NCI-H345 treated with DMSO at 0.1 percent for 48 hours (cell line): Measurements from ENCODE around the gene CARM1.
"Not testable (repeated sequence)": the region's sequence is repeated elsewhere in the genome, so short reads cannot be mapped to it uniquely, and the experiment has no call there.

Experiments used
- DNase-seq: peaks from one replicate; lab custom pipeline; 2025; ENCODE audit not compliant: unreplicated experiment; lab: John Stamatoyannopoulos, UW

The CARM1 gene

DNA sequence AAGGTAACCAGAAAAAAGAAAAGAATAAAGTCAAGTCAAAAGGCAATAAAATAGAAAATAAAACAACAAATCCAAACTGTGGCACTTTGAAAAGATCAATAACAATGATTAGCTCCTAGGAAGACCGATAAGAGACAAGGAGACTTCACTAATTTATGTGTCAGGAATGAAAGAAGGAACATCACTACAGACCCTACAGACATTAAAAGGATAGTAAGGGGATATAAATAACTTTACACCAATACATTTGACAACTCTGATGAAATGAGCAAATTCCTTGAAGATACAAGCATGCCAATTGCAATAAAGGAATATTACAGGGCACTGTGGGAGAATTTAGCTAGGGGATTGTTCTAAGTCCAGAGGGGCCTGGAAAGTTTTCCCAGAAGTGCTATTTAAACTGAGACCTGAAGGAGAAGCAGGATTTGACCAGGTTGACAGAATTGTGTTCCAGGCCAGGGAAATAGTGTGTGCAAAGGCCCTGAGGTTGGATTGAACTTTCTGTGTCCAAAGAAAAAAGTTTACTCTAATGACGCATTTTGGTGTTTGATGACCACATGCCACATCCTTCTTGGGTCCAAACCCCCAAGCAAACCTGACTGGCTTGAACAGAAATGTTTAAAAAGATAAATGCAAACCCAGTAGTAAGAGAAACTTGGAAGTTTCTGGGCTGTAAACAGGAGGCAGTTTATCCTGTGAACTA lies 24.7 kb upstream of the CARM1 start:
- no peak for DNase-seq

DNA sequence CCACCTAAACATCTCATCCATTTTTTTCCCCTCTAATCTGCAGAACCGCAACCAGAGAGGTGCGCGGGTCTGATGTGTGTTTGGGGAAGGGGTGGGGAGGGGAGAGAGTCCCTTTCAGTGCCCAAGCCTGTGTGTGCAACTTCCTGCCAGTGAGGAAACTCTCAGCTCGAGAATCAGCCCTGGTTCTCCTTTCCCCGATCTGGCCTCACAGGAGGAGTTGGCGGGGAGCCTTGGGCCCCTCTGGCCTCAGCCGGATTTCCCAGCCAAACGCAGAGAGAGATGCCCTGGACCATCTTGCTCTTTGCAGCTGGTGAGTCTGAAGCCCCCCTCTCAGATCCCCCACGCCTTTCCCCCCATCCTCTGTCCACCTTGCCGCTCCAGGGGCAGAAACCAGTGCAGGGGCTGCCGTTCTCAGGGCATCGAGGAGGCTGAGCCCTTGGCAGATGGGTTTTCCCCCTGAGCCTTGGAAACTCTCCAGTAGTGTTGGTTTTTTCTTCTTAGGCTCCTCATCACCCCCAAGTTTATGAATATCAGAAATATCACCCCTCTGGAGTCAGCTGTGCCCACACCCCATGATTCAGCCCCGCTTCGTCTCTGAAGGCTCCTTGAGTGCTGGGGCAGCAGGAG lies 23.0 kb upstream of the CARM1 start, which contains the start of gene C19orf38:
TSS of gene C19orf38 (plus strand) at position 186 of the 627 bp plus-strand sequence. CDS start at position 280, 94 bp downstream.
- no peak for DNase-seq

DNA sequence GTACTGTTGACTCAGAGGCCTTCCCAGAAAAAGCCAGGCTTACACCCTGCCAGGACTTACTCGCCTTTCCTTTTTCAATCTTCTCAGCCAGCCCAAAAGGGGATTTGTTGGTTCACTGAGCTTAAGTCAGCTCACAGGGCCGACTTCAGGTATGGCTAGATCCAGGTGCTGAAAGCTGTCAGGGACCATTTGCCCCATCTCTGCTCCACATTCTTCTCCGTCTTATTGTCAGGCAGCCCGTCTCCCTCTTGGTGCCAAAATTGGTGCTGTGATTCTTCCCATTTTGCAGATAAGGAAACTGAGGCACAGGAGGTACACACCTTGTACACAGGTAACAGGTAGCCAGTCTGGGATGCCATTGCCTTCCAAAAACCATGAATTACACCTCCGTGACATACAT lies 20.7 kb upstream of the CARM1 start:
- DNase-seq: no peak

DNA sequence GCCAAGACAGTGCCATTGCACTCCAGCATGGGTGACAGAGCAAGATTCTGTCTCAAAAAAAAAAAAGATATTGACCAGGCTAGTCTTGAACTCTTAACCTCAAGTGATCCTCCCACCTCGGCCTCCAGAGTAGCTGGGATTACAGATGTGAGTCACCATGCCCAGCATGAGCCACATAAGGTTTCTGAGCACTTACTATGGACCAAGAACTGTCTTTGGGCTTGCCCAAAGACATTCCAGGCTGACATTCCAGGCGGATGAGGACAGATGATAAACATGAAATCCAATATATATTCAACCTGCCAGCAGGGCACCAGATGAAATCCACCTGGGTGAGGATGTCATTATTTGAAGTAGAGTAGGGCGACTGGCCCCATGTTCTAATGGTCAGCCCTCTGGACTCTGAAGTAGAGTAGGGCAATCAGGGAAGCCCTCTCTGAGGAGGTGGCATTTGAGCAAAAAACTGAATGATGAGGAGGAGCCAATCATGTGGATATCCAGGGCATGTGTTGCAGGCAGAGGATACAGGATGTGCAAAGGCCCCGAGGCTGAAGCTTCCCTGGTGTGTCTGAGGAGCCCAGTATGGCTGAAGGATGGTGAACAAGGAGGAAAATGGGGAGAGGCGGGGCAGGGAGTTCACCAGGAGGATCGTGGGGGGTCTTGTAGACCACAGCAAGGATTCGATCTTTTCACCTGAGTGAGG lies 19.1 kb upstream of the CARM1 start:
- no peak for DNase-seq

DNA sequence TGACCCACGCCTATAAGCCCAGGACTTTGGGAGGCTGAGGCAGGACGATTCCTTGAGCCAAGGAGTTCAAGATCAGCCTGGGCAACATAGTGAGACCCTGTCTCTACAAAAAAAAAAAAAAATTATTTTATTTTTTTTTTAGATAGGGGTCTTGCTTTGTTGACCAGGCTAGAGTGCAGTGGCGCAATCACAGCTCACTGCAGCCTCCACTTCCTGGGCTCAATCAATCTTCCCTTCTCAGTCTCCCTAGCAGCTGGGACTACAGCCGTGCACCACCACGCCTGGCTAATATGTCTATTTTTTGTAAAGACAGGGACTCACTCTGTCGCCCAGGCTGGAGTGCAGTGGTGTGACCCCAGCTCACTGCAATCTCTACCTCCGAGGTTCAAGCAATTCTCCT lies 18.4 kb upstream of the CARM1 start:
- no peak for DNase-seq

DNA sequence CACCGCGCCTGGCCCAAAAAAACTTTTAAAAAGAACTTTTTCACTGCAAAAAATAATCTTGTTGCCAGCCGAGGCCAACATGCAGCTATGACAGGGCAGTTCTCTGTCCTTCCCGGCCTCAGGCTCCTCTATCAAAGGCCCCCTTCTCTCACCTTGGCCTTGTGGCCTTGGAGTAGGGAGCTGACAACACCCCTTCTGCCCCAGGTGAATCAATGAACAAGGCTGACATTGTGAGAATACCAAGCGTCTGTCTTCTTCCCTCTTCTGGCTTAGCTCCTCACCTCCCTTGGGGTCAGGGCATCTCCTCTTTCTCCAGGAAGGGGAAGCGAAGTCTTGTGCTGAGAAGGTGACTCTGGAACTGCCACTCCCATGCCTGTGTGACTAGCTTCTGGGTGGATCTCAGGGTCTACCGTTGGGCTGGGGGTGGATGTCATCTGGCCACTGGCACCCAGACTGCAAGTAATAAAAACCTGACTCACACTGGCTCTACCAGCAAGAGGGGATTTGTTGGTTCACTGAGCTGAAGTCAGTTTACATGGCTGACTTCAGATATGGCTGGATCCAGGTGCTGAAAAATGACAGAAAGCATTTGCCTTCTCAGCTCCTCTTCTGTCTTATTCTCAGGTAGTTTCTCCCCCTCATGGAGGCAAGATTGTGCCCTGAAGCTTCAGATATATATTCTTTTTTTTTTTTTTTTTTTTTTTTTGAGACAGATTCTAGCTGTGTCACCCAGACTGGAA lies 16.8 kb upstream of the CARM1 start:
- no peak for DNase-seq

DNA sequence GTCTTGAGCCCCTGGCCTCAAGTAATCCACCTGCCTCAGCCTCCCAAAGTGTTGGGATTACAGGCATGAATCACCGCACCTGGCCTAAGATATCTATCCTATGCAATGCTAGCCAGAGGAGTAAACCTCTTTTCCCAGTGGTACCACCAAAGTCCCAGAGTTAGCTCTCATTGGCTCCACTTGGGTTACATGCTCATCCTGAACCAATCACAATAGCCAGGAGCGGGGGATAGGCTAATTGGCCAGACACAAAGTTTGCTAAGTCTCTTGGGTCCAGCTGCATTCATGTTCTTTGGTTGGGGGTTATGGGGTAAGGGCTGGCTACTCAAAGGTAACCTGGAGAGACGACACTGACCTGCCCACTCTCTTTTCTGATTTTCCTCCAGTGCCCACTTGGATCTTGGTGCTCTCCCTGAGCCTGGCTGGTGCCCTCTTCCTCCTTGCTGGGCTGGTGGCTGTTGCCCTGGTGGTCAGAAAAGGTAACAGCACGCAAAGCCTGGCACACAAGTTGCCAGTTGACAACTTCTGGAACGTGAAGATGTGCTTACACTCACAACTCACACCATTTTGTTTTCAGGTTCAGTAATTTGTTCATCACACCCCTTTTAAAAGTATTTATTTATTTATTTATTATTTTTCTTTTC lies 15.4 kb upstream of the CARM1 start:
- DNase-seq: no peak

DNA sequence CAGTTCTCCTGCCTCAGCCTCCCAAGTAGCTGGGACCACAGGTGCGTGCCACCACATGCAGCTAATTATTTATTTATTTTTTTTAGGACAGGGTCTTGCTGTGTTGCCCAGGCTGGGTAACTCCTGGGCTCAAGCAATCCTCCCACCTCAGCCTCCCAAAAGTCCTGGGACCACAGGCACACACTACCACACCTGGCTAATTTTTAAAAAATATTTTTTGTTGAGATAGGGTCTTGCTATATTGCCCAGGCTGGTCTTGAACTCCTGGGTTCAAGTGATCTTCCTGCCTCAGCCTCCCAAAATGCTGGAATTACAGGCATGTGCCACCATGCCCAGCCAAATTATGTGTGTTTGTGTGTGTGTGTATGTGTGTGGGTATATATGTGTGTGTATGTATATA lies 14.5 kb upstream of the CARM1 start:
- not testable (repeated sequence) for DNase-seq

DNA sequence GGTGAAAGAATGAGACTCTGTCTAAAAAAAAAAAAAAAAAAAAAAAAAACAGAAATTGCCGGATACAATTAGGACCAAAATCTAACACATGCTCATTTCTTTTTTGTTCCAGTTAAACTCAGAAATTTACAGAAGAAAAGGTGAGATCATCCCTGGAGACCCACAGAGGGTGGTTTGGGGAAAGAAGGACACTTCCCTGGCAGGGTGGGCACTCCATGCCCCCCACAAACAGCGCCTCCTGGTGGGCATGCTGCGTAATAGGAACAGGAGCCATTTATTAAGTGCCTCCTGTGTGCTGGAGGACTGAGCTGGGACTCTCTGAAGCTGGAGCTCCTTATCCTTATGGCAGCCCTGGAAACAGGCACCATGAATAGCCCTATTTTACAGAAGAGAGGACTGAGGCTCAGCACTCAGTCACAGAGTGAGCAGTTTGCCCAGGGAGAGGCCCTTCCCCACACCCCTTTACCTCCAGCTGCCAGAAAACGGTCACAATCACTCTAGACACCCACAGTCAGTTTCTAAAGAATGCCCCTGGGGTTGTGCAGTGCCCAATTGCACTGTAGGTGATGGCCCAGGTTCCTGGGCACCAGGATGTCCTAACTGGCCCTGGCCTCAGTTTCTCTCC lies 13.0 kb upstream of the CARM1 start:
- DNase-seq: no peak

DNA sequence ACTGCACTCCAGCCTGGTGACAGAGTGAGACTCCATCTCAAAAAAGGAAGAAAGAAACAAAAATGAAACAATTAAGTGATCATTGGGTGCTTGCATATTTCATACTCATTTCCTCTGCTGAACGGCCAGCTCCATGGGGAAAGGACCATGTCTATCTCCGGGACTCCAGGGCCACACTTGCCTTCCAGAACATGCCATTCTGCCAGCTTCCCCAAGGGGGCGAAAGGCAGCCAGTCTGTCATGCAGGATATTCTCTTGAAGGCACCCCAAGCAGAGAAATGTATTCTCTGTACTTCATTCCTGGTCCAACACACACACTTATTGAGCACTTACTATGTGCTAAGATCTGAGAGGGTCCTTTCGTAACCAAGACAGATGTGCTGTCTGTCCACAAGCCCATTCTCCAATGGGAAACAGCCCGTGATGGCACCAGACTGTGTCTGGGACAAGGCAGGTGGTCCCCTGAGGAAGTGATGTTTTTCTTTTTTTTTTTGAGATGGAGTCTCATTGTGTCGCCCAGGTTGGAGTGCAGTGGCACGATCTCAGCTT lies 10.2 kb upstream of the CARM1 start:
- DNase-seq: no peak

DNA sequence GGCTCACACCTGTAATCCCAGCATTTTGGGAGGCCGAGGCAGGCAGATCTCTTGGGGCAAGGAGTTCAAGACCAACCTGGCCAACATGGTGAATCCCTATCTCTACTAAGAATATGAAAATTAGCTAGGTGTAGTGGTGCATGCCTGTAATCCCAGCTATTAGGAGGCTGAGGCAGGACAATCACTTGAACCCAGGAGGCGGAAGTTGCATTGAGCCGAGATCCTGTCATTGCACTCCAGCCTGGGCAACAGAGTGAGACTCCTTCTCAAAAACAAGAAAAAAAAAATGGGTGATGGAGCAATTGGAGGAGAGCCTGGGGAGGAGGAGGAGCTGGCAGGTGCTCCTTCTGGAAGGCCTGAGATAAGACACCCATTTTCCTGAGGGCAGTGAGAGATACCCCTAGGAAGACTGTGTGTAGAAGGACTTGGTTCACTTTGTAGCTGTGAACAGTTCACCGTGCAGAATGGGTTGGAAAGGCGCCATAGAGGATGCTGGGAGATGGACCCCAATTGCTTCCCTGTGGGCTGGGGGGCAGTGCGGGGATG lies 8.7 kb upstream of the CARM1 start:
- no peak for DNase-seq

DNA sequence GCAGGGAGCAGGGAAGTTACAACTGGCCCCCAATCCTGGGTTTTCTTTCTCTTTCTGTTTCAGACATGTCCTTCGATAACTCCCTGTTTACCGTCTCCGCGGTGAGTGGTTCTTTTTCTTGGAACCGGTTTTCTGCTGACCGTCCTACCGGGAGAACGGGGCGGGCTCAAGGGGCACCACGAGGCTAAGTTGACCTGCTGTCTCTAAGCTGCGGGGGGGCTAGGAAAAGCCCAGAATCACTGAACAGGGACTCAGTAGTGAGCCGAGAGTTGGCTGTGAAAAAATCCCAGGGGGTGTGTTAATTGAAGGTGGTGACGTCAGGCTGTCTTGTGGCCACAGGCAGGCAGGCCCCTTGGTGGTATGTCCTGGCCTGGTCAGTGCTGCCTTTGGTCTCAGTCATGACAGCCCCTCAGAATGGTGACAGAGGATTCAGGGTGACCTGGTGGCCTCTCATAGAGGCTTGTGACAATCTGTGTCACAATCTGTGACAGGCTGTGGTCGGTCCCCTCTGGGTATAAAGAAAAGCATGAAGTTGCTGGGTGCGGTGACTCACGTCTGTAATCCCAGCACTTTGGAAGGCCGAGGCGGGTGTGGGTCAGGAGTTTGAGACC lies 8.1 kb upstream of the CARM1 start:
- DNase-seq: no peak

DNA sequence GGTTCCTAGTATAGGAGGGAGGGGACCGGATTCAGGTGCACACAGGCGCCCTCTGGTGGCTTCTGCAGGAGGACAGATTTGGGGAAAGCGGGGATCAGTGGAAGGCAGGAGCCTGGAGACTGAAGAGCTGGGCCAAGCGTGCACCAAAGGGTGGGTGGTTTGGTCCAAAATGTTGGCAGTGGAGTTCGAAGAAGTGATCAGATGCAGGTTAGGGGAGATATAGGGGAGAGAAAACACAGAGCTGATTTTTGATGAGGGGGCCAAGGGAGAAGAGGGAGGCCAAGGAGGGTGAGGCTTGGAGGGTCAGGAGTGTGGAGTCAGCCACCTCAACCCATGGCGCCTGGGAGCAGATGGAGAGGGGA lies 6.8 kb upstream of the CARM1 start:
- DNase-seq: peak; percentile 68

DNA sequence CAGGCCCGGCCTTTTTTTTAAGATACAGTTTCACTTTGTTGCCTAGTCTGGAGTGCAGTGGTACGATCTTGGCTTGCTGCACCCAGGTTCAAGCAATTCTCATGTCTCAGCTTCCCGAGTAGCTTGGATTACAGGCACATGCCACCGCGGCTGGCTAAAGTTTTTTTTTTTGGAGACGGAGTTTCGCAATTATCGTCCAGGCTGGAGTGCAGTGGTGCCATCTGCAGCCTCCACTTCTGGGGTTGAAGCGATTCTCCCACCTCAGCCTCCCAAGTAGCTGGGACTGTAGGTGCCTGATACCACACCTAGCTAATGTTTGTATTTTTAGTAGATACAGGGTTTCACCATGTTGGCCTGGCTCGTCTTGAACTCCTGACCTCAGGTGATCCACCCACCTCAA lies 4.9 kb upstream of the CARM1 start:
- DNase-seq: no peak

DNA sequence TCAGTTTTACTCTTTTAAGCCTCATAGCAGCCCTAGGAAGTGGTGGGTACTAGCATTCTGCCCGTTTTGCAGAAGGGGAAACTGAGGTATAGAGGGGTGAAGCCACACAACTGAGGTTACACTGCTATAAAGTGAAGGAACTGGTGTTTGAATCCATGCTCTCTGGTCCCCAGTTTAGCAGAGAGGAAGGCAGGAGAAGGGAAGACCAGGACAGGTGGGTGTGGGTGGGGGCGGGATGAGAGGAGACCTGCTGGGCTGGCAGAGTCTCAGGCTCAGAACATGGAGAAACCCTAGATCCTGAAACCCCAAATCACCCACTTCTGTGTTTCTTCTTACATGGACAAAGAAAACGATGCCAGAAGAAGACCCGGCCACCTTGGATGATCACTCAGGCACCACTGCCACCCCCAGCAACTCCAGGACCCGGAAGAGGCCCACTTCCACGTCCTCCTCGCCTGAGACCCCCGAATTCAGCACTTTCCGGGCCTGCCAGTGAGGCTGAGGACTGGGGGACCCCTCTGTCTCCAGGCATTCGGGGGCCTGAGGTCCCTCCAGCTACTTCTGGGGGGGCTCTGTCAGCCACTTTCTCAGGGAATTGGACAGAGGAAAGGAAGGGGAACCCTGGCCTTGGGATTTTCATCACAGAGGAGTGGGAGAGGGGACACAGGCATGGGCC lies 2.3 kb upstream of the CARM1 start:
- DNase-seq: no peak

DNA sequence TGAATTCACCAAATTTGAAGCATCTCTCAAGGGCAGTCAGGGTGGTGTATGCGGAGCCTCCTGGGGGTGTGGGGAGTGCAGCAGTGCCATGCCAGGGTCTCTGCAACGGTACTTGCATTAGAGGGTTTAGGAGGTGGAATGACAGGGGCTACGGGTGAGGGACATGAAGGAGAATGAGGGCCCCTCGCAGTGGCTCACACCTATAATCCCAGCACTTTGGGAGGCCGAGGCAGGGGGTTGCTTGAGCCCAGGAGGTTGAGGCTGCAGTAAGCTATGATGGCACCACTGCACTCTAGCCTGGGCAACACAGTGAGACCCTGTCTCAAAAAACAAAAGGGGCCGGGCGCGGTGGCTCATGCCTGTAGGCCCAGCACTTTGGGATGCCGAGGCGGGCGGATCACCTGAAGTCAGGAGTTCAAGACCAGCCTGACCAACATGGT lies 1.5 kb upstream of the CARM1 start:
- not testable (repeated sequence) for DNase-seq

DNA sequence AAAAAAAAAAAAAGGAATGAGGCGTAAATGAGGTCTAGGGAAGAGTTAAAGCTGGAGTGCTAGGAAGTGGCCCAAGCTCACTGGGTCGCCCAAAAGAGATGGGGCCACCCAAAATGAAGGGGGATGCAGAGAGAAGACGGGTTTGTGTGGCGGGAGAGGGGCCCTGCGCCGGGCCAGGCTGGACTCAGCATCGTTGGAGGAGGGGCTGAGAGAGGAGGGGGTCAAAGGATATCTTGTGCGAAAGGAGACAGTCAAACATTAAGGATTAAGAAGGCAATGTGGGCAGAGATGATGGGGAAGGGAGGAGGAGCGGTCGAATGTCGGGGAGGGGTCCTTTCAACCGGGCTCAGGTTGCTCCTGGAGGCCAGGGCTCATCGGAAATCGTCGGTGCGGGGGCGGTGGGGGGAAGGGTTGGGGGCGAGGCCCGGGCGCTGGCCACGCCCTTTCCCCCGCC lies 825 bp upstream of the CARM1 start:
- no peak for DNase-seq

DNA sequence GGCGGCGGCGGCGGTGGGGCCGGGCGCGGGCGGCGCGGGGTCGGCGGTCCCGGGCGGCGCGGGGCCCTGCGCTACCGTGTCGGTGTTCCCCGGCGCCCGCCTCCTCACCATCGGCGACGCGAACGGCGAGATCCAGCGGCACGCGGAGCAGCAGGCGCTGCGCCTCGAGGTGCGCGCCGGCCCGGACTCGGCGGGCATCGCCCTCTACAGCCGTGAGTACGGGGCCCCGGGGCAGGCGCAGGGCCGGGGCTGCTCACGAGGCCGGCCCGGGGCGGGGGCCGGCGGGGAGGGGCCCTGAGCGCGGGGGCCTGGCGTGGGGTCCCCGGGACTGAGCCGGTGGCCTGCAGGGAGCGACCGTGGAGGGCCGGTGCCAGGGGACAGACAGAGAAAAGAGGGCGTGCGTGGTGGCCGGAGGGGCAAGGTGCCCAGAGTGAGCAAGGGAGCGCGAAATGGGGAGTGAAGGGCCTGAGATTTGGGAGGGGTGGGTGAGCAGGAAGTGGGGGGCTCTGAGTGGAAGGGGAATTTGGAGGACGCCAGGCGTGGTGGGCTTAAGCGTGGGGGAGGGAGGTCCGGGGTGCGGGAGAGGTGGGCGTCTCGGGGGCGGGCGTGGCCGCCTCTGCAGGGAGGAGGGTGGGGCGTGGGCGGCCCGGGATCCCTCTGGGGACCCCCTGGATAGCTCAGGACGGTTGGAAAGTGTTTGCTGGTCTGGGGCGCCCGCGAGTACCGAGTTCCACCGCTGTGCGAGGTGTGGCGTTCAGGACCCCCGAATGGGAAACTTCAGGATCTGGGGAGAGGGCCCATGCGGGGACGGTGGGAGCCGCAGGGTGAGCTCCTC lies 575 bp downstream of the CARM1 start:
- DNase-seq: no peak
